HG03039 (cell line): ENCODE results near the gene COPZ1.
"Not testable (repeated sequence)": the region's sequence is repeated elsewhere in the genome, so short reads cannot be mapped to it uniquely, and the experiment has no call there.

ENCODE experiments used
- ATAC-seq: cut with Tn5 transposase; IDR thresholded peaks from one replicate; pipeline ENCODE4 v1.9.1; 2021; ENCODE audit warnings: mild to moderate bottlenecking, moderate library complexity; ENCODE audit not compliant: unreplicated experiment

COPZ1 gene

GRCh38 chr12:54331461-54331860 lies 6.5 kb downstream of the COPZ1 start:
- ATAC-seq, result no peak

DNA sequence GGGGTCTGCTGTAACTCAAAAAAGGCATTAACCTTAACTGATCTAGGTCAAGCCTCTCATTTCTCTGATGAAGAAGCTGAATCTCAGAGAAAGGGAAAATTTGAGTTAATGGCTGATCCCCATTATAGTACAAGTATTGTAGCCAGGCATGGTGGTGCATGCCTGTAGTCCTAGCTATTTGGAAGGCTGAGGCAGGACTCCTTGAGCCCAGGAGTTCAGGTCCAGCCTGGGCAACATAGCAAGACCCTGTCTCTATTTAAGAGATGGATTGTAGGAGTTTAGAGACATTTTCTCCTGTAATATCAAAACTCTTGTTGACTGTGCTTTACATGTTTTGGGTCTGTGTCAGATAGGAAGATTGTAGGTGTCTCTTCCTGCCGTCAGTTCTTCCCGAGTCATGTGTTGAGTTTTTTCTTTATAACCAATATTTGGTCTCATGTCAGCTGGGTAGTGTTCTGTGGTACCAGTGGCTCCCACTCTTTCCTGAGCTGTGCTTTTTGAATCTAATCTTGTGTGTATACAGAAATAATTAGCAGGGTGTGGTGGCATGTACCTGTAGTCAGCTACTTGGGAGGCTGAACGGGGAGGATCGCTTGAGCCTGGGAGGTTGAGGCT lies 8.6 kb downstream of the COPZ1 start:
- ATAC-seq, result no peak

GRCh38 chr12:54337280-54337842 lies 12.4 kb downstream of the COPZ1 start:
- ATAC-seq, result no peak

DNA sequence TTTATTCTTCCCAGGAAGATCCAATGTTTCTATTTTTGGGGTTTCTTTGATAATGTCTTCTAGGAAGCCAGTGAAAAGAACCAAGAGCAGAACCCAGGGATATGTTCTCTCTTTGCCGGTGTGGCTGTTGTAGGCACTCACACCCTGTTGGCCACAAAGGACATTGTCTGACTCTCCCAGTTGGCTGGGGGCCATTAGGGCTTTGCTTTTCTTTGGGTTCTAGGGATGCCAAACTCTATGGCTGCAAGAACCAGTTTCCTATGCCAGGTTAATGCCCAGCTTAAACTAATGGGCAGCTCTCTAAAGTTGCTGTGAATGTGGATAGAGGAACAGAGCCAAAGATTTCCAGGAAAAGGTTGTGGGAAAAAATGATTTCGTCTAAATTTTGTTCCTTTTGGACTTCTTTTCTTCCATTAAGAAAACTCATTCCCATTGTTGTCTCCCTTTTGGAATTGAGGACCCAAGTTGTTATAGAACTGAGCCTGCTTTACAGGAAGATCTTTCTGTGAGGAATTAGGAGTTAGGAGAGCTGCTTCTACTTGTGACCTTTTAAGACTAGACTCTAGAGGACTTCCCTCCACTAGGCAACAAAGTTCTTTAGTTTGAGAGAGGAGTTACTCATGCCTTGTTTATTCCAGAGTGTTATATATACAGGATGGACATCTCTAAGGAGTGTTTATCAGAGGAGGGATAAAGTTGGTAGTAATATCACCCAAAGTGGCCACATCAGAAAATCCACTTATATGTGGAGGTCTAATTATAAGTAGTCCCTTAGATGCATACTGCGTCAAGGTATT lies 13.1 kb downstream of the COPZ1 start:
- no peak for ATAC-seq

DNA sequence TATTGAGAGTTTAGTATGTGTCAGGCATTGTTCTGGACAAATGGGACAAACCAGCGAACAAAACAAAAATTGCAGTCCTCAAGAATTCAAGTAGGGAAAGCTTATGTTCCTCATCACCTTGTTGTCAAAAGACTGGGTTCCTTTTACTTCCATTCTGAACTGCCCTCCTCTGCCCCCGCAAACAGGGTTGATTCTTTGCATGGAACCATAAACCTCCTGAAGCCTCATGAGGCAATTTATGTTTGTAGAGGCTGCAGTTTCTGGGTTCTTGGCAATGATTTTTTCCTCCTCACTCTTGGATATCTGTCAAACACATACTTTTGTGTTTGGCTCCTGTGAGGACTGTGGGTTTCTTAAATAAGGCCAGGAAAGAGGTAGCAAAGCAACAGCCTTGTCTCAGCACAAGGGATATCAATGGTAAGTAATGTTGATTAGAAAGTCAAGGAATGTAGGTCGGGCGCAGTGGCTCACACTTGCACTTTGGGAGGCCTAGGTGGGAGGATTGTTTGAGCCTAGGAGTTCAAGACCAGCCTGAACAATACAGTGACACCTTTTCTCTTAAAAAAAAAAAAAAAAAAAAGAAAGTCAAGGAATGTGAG lies 13.9 kb downstream of the COPZ1 start:
- ATAC-seq, result no peak

GRCh38 chr12:54340846-54341245 lies 15.9 kb downstream of the COPZ1 start:
- ATAC-seq, result no peak

GRCh38 chr12:54341378-54342300 lies 16.7 kb downstream of the COPZ1 start:
- no peak for ATAC-seq

DNA sequence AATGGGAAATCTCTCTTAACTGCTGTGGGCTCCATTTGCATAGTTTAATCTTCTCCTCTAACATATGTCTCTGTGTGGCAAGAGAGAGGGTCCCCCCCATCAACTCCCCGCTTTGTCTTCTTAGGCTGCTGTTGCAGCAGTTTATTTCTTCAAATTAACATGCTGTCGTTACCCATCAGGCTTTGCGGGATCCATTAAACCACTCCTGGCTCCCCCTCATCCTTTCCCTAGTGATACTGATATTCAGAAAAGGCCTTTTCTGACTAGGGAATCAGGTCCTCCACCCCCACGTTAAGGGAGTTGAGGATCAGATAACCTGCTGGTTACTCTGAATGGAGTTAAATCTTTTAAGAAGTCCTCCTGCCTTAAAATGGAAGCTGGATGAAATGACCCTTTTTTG lies 24.1 kb downstream of the COPZ1 start:
- ATAC-seq, result no peak

GRCh38 chr12:54349679-54350078 lies 24.7 kb downstream of the COPZ1 start:
- no peak for ATAC-seq

- ATAC-seq, result no peak
Measured at GRCh38 chr12:54350743-54351142, 25.8 kb downstream of the COPZ1 start.

DNA sequence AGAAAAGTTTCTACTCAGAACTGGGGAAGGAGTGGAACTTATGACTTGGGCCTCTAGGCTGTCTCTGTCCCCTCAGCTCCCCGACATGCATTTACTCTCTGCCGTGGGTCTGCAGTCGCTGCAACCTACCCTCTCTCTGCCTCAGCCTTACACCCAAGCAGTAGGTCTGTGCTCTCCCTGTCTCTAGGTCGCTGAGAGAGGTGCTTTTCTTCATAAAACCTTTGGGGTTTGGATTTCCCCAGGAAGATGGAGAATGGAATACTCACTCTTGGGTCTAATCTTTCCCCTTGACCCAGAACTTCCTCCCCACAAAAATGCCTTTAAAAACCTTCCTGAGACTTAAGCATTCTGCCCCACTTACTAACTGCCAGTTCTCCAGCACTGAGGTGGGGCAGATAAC lies 26.4 kb downstream of the COPZ1 start:
- no peak for ATAC-seq

DNA sequence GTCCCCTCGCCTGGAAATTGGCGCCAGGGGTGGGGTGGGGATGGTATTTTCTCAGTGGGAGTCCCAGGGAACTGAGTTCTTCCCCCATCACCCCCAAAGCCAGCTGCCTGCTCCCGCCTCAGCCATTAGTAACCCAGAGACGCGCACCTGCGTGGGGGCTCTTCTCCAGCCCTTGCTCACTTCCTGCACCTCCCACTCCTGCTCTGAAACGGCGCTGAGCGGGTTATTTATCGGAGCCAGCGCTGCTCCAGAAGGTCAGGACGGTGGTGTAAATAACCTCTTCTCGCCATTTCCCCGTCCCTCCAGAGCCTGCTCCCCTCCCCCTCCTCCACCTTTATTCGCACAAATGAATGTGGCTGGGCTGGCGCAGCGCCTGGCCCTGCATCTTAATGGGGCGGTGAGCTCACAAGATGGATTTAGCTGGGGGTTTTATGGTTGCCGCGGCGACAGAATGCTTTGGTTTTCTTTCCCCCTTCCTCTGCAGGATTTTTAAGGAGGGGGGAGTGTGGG lies 27.1 kb downstream of the COPZ1 start:
- ATAC-seq, result no peak

GRCh38 chr12:54352891-54353874 lies 28.3 kb downstream of the COPZ1 start:
- ATAC-seq, result no peak

- ATAC-seq, result not testable (repeated sequence)
Measured at GRCh38 chr12:54354271-54354670, 29.3 kb downstream of the COPZ1 start.

DNA sequence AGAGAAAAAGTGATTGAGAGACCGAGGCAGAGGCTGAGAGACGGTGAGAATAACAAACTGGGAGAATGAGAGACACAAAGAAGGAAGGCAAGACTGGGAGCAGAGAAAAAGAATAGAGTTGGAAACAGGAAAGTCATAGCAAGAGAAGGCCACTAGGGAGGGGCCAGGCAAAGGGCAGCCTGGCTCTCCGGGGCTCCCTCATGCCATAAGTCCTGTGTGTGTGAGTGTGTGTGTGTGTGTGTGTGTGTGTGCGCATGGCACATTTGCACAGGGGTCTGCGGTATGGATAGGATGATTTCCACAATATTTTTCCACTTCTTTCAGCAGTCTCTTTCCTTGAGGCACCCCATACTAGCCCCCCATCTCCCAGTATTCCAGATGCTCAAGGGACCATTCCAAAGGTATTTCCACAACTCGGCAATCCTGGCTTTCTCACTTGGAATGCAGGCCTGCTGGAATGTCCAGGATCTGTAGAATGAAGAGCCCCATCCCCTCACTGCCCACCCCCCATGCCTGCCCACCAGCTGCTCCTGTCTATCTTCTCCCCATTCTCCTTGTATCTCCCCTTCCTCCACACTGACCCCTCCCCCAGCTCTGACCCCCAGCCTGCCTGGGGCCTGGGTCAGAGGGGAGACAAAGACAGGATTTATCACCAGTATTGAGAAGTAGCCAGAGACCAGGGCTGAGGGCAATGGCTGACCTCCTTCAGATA lies 30.3 kb downstream of the COPZ1 start:
- no peak for ATAC-seq

DNA sequence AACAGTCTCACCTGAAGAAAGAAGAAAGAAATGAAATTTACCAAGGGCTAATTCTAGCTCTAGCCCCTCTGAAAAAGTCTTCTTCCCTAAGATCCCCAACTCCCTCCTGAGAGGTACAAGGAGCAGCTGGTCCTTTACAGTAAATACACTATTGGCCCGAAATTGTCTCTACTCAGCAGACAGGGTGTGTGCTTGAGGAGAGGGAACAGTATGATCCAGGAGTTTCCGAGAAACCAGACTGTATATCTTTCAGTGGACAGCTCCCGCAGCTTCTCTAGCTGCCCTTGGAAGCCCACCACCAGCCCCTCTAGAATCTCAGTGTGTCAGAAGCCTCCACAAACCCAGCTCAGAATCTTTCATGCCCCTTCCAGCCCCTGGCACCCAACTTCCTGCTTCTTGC lies 31.3 kb downstream of the COPZ1 start:
- ATAC-seq, result no peak

GRCh38 chr12:54356951-54357356 lies 32.0 kb downstream of the COPZ1 start:
- no peak for ATAC-seq

DNA sequence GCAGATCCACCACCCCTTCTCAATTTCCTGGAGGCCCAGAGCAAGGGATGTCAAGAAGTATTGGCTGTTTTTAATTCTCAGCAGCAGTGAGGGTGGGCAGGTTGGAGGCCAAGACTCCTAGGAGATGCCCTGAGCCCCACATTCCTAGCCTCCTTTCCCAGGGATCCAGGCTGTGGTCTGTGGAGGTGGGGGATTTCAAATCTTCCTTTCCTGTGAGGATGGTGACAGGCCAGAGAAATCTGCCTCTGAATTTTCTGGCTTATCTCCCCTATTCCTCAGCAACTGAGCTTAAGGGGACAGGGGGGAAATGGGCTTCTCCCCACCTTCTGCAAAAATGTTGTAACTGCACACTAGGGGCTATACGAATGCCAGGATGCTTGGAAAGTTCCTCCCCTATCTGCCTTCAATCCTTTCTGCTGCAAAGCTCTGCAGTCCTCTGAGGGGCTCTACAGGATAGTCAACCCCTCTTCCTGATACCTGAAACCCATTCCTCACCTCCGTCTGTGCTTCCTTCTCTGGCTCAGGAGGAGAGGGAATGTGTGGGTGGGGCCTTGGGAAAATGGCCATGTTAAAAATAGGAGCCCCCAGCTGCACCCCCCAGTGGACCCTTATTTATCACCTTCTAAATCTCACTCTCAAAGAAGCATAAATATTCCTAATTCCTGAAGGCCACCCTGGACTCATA lies 32.7 kb downstream of the COPZ1 start:
- no peak for ATAC-seq
